GM10266 (cell line): ENCODE data around the gene ACTA1.

Source experiments
- DNase-seq: peaks from one replicate; pipeline ENCODE4 v3.0.0; 2012; ENCODE audit errors: extremely low spot score
- CTCF ChIP-seq: IDR thresholded peaks from 2 replicates; pipeline ENCODE4 v1.5.1; 2012; ENCODE audit warnings: mild to moderate bottlenecking, low read depth; ENCODE audit not compliant: control insufficient read depth, insufficient read depth; ENCODE audit errors: missing control alignments

ACTA1 gene

GRCh38 chr1:229470406-229471043, 36.6 kb upstream of the ACTA1 start:
- DNase-seq: no peak
- no peak for TF ChIP-seq CTCF

DNA sequence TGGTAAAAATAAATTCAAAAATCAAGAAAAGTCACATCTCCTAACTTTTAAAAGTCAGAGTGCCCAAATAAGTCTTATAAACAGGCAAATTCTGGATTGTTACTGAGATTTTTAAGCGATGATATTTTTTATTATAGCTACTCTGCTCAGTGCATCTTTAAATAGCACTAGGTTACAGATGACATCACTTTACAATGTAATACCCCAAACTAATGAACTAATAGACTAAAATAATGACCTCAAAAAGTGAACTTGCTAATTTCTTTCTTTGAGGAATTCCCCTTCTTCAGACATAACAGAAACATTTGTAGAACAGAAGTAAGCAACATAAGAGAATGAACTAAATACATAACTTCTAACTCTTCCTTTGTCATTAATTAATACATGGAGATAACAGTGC, 33.0 kb upstream of the ACTA1 start:
- TF ChIP-seq CTCF: no peak
- no peak for DNase-seq

DNA sequence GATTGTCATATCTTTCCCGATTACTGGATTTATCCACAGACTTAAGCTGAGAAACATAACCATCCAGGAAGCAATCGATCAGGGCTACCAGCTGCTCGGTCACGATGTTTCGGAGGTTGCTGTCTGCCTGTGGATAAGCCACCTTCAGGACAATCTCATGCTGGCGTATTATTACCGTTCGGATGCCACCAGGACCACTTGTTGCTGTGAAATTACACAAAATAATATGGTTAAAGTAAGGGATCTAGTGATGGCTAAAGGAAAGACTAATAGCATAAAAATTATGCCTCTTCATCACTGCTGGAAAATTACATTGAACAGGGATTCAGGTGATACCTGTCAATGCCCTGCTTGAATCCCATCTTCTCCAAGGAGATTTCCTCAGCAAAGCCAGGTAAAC, 30.8 kb upstream of the ACTA1 start:
- DNase-seq: no peak
- no peak for TF ChIP-seq CTCF

DNA sequence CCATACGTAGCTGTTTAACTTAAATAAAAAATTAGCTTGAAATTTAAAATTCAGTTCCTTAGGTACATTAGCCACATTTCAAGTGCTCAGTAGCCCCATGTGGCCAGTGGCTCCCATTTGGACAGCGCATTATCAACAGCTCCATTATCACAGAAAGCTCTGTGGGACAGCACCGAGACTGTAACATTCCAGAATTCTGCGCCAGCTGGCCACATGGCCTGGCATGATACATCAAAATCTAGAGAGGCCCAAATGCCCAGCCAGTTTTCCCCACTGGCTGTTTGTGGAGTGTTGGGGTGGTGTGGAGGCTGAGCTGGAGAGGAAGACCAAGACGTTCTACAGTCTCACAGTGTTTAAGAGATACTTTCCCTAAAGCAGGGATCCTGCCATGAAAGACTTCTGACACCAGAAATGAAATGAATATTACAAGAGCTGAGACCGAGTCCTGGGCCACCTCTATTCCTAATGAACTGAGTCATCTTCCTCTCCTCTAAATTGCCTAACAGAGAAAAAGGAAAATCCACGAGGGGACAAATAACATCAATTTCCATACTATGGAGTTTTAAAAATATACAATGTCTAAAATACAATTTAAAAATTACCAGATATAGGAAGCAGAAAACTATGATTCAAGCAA, 27.3 kb upstream of the ACTA1 start:
- no peak for DNase-seq
- TF ChIP-seq CTCF: no peak

- TF ChIP-seq CTCF: no peak
- DNase-seq: no peak
Observed at GRCh38 chr1:229459815-229460214, 25.9 kb upstream of the ACTA1 start.

- no peak for DNase-seq
- TF ChIP-seq CTCF: no peak
Observed at GRCh38 chr1:229457436-229457835, 23.5 kb upstream of the ACTA1 start.

- no peak for DNase-seq
- TF ChIP-seq CTCF: no peak
Observed at GRCh38 chr1:229456016-229456415, 22.1 kb upstream of the ACTA1 start.
